ENCODE measurements around the gene FRAS1. TPM values are rescaled to one million over a fixed set of nuclear protein-coding genes. Genes with fewer than 3 reads are reported as not detected.

Gene FRAS1
- total RNA-seq, 1 donor from 2014 or later, result 18.9 TPM

- peaks cover 6% of the 10 kb centered on the region for H3K27me3 Mint-ChIP-seq (ENCODE audit: low read depth)
- no peak for DNase-seq (ENCODE audit: low spot score)
- no peak for TF ChIP-seq CTCF (IDR thresholded peaks at IDR 0.05)
- no peak overlapping the region for H3K4me3 Mint-ChIP-seq (ENCODE audit: unreplicated experiment)
- peaks cover 5% of the 10 kb centered on the region for H3K4me1 Mint-ChIP-seq (ENCODE audit: low read depth)
- peaks cover 4% of the 10 kb centered on the region for H3K36me3 Mint-ChIP-seq (ENCODE audit: low read depth)
- no peak overlapping the region for H3K27ac Mint-ChIP-seq (ENCODE audit: unreplicated experiment)
- no peaks in the 10 kb centered on the region for H3K9me3 Mint-ChIP-seq (ENCODE audit: low read depth)
Observed at GRCh38 chr4:78355306-78355705, 298.2 kb downstream of the FRAS1 start.

GRCh38 chr4:78356251-78356786 is 299.2 kb downstream of the FRAS1 start:
- Mint-ChIP-seq H3K27ac (ENCODE audit: unreplicated experiment) (peak overlapping the region; percentile 33), H3K36me3 (ENCODE audit: low read depth) (peaks cover 4% of the 10 kb centered on the region), H3K4me1 (ENCODE audit: low read depth) (peaks cover 5% of the 10 kb centered on the region), H3K4me3 (ENCODE audit: unreplicated experiment) (no peak overlapping the region), H3K9me3 (ENCODE audit: low read depth) (no peaks in the 10 kb centered on the region), H3K27me3 (ENCODE audit: low read depth) (peaks cover 10% of the 10 kb centered on the region)
- no peak for TF ChIP-seq CTCF (IDR thresholded peaks at IDR 0.05)
- DNase-seq (ENCODE audit: low spot score), result no peak

- H3K36me3 Mint-ChIP-seq (ENCODE audit: low read depth), result peaks cover 4% of the 10 kb centered on the region
- no peak for DNase-seq (ENCODE audit: low spot score)
- H3K4me1 Mint-ChIP-seq (ENCODE audit: low read depth), result peaks cover 5% of the 10 kb centered on the region
- no peaks in the 10 kb centered on the region for H3K9me3 Mint-ChIP-seq (ENCODE audit: low read depth)
- no peak for TF ChIP-seq CTCF (IDR thresholded peaks at IDR 0.05)
- H3K27ac Mint-ChIP-seq (ENCODE audit: unreplicated experiment), result peak overlapping the region; percentile 54
- no peak overlapping the region for H3K4me3 Mint-ChIP-seq (ENCODE audit: unreplicated experiment)
- peaks cover 11% of the 10 kb centered on the region for H3K27me3 Mint-ChIP-seq (ENCODE audit: low read depth)
Observed at GRCh38 chr4:78357122-78357521, 300.0 kb downstream of the FRAS1 start.

- H3K9me3 Mint-ChIP-seq (ENCODE audit: low read depth), result no peaks in the 10 kb centered on the region
- H3K36me3 Mint-ChIP-seq (ENCODE audit: low read depth), result peaks cover 4% of the 10 kb centered on the region
- no peak for TF ChIP-seq CTCF (IDR thresholded peaks at IDR 0.05)
- peaks cover 5% of the 10 kb centered on the region for H3K4me1 Mint-ChIP-seq (ENCODE audit: low read depth)
- H3K4me3 Mint-ChIP-seq (ENCODE audit: unreplicated experiment), result no peak overlapping the region
- no peak for DNase-seq (ENCODE audit: low spot score)
- peaks cover 11% of the 10 kb centered on the region for H3K27me3 Mint-ChIP-seq (ENCODE audit: low read depth)
- H3K27ac Mint-ChIP-seq (ENCODE audit: unreplicated experiment), result no peak overlapping the region
Observed at GRCh38 chr4:78360466-78360865, 303.3 kb downstream of the FRAS1 start.

- Mint-ChIP-seq H3K36me3 (ENCODE audit: low read depth) (peaks cover 6% of the 10 kb centered on the region), H3K4me1 (ENCODE audit: low read depth) (no peaks in the 10 kb centered on the region), H3K27ac (ENCODE audit: unreplicated experiment) (no peak overlapping the region), H3K9me3 (ENCODE audit: low read depth) (no peaks in the 10 kb centered on the region), H3K4me3 (ENCODE audit: unreplicated experiment) (no peak overlapping the region), H3K27me3 (ENCODE audit: low read depth) (peaks cover 11% of the 10 kb centered on the region)
- no peak for TF ChIP-seq CTCF (IDR thresholded peaks at IDR 0.05)
- no peak for DNase-seq (ENCODE audit: low spot score)
Observed at GRCh38 chr4:78361621-78362120, 304.5 kb downstream of the FRAS1 start.
